ENCODE data around the gene DUSP28.

The DUSP28 gene

DNA sequence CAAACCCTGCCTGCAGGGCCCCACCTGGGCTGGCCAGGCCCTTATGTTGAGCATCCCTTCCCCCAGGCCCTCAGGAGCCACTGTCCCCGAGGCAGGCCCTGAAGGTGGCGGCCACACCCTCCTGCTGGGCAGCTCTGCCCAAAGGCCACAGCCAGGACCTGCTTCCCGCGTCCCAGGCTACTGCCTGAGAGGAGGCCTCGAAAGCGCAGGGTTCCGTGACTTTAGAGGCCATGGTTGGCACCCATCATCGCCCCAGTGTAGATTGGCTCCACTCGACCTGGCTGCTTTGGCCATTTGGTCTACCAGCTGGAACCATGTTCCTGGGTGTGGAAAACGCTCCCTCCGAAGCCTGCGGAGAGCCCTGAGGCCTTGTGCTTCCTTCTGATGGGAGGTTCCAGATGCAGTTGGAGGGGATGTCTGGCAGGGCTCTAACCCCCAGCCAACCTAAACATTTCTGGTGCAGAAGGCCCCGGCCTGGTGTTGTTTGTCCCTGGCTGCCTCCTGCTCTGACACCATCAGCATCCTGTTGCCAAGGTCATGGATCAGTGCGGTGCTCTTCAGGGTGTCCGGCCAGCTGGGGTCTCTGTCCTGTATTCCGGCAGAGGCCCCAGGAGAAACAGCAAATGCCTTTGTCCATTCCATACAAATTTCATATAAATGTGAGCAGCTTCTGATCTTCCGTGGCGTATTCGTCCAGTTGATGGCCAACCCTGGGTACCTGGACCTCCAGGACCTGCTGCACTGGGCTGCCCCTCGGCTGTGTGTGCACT is 41.1 kb downstream of the DUSP28 start:
- no peak for DNase-seq

DNA sequence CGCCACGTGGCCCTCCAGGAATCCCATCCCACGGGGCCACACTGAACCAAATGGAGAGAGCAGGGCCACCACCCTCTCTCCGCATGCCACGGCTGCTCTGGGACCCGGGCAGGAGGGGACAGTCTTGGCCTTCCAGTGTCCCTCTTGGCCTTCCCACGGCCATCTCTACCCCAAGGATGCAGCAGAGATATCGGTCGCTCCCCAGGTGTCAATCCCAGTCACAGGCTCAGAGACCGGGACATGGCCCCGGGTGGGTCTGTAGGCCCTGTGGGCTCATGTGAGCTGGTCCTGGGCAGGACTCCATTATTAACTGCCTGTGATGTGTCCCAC is 41.6 kb downstream of the DUSP28 start:
- DNase-seq, result no peak

DNA sequence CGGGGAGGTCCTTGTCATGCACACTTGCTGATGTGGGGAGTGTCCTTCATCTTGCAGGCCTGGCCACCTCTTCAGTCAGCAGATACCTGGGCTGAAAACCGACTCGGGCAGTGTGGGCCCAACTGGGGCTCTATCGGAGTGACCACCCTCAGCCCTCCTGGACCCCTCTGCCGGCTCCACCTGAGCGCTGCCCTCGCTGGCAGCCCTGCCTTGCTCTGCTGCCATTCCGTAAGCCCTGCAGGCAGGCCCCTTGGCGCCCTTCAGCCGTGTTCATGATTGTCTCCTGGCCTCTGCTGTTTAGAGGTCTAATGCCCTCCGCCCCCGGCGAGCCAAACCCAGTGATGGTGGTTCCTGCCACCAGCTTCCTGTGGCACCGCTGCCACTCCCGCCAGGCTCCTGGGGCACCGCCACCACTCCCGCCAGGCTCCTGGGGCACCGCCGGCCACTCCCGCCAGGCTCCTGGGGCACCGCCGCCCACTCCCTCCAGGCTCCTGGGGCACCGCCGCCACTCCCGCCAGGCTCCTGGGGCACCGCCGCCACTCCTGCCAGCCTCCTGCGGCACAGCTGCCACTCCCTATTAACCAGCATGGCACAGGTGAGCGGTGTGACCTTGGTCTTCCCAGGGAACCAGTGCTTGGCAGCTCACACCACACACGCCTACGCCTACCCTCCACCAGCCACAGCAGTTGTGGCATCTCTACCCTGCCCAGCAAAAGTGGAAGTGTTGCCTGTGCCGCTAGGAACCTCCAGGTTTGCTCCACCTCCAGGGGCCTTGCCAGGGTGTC is 42.3 kb downstream of the DUSP28 start:
- DNase-seq, result no peak

DNA sequence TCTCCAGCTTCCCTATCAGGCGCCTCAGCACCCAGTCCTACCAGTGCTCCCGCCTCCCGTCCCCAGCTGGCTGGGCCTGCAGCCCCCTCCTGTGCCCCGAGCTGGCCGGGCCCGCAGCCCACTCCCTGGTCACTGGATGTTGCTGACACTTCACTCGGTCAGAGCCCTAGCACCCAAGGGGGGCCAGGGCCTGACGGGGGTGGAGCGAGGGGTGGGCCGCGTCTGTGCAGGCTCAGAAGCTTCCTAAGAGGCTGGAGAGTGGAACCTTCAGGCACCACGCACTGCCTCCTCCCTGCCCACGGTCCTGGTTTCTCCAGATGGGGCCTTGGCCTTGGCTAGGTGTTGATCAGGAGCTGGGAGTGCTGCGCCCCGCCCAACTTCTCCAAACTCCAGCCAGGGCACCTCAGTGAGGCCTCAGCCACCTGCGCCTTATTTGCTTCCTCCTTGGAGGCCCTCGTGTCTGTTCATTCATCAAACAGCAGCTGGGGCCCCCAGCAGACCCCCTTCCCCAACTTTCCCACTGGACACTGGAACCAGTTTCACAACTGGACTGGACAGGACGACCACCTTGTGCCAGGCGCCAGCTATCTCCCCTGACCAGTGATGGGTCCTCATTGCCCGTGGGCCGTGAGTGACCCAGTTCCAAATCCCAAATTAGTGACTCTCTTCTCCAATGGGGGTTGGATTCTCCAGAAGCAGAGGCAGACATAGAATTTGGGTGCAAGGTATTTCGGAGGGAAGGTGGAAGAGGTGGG is 43.1 kb downstream of the DUSP28 start:
- DNase-seq, result no peak

DNA sequence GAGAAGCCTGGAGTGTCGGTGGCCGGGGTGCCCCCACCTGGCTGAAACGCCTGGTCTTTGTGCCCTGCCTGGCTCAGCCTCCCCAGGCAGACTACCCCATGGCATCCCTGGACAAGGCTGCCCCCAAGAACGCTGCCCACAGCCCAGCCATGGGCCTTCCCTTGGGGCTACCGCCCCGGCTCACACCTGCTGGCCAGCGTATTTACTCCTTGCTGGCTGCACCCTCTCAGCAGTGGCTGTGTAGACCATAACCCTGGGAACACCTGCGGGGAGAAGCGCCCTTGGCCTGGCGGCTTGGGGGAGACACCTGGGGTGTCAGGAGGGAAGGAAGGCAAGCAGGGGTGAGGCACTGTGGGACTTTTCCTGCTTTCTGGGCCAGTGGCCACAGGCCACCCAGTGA is 43.7 kb downstream of the DUSP28 start:
- no peak for DNase-seq

DNA sequence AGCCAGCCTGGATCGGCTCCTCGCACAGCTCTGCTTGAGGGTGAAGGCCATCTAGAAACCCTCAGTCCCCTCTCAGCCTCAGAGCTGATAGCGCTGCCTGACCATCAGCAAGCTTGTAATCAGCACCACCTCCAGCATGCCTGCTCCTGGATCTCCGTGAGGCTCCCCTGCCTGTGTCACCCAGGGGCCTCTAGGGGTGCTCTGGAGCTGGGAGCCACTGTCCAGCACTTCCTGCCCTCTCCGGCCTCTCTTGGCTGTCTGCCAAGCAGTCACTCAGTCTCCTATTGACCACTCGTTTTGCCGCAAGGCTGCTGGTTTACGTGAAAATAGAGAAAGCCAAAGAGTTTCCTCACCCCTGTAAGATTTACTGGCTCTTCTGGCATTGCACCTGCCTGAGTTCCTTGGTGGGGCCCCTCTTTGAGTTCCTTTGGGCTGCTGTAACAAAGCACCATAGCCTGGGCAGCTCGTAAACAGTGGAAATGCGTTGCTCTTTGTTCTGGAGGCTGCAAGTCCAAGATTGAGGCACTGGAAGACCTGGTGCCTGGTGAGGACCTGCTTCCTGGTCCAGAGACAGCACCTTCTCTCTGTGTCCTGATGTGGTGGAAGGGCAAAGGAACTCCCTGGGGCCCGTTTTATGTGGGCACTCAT is 44.3 kb downstream of the DUSP28 start:
- DNase-seq, result no peak

DNA sequence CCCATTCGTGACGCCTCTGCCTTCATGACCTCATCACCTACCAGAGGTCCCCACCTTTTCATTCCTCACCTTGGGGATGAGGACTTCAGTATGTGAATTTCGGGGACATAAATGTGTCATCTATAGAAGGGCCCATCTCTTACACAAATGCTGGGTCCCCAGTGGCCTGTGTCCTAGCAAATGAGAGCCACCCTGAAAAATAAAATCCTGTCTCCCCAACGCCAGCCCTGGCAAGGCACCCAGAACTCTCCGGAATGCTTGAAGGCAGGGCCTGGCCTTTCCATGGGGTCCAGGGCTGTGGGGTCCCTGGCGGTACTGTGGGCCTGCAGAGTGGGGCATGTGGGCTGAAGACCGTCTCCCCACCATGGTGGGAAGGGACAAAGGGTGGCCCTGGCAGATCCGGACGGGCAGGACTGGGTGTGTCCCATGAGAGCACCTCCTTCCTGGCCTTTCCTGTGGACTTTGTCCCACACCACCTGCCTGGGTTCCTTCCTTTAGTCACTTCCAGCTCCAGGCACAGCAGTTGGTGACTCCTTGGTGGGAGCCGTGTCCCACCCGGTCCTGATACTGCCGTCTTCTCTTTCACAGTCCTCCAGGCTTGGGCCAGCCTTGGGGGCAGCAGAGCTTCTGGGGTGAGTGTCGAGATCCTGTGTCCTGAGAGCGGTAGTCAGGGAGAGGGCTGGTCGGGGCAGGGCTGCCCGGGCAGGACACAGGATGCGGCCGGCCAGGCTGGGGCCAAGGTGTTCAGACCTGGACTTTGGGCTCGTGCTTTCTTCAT is 45.0 kb downstream of the DUSP28 start:
- no peak for DNase-seq

DNA sequence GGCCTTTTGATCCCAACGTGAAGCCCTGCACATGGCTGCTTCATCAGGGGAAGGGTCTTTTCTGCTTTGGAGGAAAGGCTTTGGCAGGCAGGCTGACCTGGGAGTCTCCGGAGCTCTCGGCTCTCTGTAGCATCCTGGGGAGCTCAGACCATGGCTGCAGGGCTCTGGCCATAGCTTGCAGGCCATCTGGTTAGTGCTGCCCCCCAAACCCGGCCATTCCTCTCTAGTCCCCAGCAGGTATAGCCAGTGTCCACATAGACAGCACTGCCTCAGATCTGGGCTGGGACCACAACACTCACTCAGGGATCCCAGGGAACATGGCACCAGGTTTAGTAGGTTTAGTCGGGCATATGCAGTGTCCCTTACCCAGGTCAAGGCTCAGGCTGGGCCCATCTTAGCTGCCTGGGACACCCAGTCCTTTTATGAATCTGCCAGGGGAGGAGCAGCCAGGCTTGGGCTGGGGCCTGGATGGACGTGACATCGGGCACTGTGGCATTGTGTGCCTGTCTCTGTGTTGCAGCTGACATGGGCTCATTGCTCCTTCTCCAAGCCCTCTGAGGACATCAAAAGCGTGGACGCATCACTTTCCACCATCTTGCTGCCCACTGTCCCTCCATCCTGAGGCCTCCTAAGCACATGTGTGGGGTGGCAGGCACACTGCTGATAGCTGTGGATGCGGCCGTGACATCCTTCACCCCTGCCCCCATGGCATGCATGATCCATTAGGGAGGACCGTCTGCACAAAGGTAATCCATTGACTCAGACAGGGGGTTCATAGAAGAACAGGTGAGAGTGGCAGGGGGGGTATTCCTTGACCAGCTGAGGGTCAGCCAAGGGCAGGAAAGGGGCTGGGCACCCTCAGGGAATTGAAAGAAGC is 45.9 kb downstream of the DUSP28 start:
- DNase-seq, result no peak

DNA sequence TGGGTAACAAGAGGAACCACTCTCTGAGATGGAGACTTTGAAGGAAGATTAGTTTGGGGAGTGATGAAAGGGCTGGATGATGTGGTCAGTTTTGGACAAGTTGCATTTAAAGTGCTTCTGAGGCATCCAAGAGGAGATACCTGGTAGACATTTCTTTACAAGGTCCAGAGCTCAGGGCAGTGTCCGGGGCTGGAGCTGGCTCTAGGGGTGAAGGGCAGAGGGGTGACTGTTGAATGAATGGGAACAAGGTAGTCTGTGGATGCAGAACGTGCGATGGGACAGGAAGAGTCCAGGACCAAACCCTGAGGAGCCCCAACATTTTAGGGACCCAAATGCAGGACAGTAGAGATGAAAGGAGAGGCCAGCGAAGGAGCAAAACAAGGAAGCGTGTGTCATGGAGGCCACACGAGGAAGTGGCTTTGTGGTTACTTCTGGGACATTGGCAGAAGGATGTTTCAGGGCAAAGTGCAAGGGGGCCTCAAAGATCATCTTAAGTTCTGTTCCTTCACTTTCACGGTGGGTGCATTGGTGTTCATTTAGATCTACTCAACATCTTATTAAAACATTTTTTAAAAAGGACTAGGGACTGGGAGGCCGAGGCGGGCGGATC is 51.5 kb downstream of the DUSP28 start:
- no peak for DNase-seq
